Left ventricle myocardium inferior (tissue), 1 donor: Measurements from ENCODE around the gene COMT. TPM values are rescaled to one million over a fixed set of nuclear protein-coding genes. Genes with fewer than 3 reads are reported as not detected.
"Not testable (repeated sequence)": the region's sequence is repeated elsewhere in the genome, so short reads cannot be mapped to it uniquely, and the experiment has no call there.

Experiments
- DNase-seq: peaks from one replicate; pipeline ENCODE4 v3.0.0-alpha.2; 2020
- H3K27ac ChIP-seq: fragments of 200-600 bp; replicated peaks from 2 replicates; pipeline ENCODE4 v1.8.0; 2021
- H3K27me3 ChIP-seq: fragments of 200-600 bp; 2 replicates; pipeline ENCODE4 v1.8.0; 2021; ENCODE audit warnings: low read depth
- H3K36me3 ChIP-seq: fragments of 200-600 bp; 2 replicates; pipeline ENCODE4 v1.8.0; 2021
- H3K4me1 ChIP-seq: fragments of 200-600 bp; 2 replicates; pipeline ENCODE4 v1.8.0; 2021
- H3K4me3 ChIP-seq: fragments of 200-600 bp; 2 replicates; pipeline ENCODE4 v1.8.0; 2021; ENCODE audit warnings: mild to moderate bottlenecking, moderate library complexity
- H3K9me3 ChIP-seq: fragments of 200-600 bp; replicated peaks from 2 replicates; pipeline ENCODE4 v1.8.0; 2021
- intact Hi-C: fragments of 100-400 bp; cut with micrococcal nuclease; formaldehyde crosslinking; loops from one replicate; pipeline ENCODE4 v1.11.0; 2022
- total RNA-seq: library from RNA; stranded (reverse); fragmentation: NEBNext Ultra II Directional; extraction: Animal tissue kit (Norgen Biotek cat#: 25700); gene quantifications from one replicate; pipeline ENCODE4 v1.2.1, GENCODE V29; 2021
- TF ChIP-seq, protein P1 (sequence below): fragments of 200-600 bp; IDR thresholded peaks from 2 replicates; pipeline ENCODE4 v1.8.0; 2021; ENCODE audit warnings: antibody characterized with exemption, mild to moderate bottlenecking, borderline replicate concordance
- donor health status: DM: no; HTN: yes; CAD: no; lungs with severe emphysema.

COMT gene
- total RNA-seq, 1 donor from 2014 or later, result 81.5 TPM

DNA sequence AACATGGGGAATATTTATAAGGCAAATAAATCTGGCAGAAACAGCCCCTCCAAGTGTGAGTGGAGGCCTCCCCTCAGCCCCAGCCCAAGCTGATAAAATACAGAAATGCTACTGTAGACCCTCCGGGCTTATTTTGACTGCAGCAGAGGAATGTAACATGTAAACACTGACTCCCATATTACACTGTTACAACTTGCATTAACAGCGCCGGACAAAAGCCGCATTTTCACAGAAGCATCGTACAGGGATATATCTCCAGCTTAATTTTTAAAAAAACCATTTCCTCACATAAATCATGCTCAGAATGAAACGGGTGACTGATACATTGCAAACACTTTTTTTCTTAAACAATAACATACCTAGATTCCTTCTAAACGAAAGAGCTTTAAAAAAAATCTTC lies 36.6 kb upstream of the COMT start:
- H3K4me3 ChIP-seq, result no peak overlapping the region
- DNase-seq, result no peak
- peaks cover 25% of the 10 kb centered on the region for H3K36me3 ChIP-seq
- H3K4me1 ChIP-seq, result no peaks in the 10 kb centered on the region
- TF ChIP-seq, protein P1, sequence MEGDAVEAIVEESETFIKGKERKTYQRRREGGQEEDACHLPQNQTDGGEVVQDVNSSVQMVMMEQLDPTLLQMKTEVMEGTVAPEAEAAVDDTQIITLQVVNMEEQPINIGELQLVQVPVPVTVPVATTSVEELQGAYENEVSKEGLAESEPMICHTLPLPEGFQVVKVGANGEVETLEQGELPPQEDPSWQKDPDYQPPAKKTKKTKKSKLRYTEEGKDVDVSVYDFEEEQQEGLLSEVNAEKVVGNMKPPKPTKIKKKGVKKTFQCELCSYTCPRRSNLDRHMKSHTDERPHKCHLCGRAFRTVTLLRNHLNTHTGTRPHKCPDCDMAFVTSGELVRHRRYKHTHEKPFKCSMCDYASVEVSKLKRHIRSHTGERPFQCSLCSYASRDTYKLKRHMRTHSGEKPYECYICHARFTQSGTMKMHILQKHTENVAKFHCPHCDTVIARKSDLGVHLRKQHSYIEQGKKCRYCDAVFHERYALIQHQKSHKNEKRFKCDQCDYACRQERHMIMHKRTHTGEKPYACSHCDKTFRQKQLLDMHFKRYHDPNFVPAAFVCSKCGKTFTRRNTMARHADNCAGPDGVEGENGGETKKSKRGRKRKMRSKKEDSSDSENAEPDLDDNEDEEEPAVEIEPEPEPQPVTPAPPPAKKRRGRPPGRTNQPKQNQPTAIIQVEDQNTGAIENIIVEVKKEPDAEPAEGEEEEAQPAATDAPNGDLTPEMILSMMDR, result no peak
- H3K9me3 ChIP-seq, result no peaks in the 10 kb centered on the region
- H3K27me3 ChIP-seq, result no peaks in the 10 kb centered on the region
- no peak overlapping the region for H3K27ac ChIP-seq
- intact Hi-C loops, result no loop called here

DNA sequence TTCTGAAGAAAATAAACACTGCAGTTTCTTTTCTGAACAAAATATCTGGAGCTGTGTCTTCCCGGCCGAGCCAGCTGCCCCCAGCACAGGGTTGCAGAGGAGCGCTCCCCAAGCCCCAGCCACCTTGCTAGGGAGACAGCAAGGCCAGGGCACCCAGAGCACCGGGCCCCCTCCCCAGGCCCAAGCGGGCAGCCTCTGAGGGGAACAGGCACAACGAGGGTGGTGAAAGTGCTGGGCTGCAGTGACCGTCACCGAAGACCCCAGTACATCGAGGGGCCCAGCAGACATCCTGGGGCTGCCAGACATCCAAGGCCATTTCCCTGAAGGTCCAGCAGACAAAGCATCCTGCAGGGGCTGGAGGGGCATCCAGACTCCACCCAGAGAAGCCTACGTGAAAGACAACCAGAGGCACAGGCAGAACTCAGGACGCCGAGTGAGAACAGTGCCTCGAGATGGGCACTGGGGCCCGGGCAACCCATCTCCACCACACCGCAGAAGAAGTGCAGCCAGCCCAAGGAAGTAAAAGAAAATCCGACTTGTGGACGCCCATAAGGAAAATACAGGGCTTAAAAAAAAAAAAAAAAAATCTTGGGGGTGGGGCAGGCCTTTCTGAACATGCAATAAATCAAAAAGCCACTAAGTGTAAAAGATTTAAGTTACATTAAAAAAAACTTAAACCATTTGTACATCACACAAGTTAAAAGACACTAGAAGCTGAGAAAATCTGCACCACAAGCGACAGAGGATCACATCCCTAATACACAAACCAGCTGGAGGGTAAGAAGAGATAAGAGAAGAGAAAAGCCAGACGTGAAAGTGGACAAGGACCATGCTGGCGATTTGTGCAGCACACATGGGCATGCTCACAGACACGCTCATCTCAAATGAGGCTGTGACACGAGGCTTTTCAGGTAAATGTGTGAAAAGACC lies 36.0 kb upstream of the COMT start:
- H3K9me3 ChIP-seq, result no peaks in the 10 kb centered on the region
- DNase-seq, result no peak
- TF ChIP-seq, protein P1, result no peak
- H3K36me3 ChIP-seq, result peaks cover 27% of the 10 kb centered on the region
- no peaks in the 10 kb centered on the region for H3K4me1 ChIP-seq
- no peak overlapping the region for H3K4me3 ChIP-seq
- intact Hi-C loops, result no loop called here
- no peak overlapping the region for H3K27ac ChIP-seq
- no peaks in the 10 kb centered on the region for H3K27me3 ChIP-seq

DNA sequence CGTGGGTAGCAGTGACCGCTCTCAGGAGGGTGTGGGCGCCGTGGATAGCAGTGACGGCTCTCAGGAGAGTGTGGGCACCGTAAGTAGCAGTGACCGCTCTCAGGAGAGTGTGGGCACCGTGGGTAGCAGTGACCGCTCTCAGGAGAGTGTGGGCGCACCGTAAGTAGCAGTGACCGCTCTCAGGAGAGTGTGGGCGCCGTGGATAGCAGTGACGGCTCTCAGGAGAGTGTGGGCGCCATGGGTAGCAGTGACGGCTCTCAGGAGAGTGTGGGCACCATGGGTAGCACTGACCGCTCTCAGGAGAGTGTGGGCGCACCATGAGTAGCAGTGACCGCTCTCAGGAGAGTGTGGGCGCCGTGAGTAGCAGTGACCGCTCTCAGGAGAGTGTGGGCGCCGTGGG lies 34.7 kb upstream of the COMT start:
- H3K27me3 ChIP-seq, H3K27ac ChIP-seq, DNase-seq, H3K9me3 ChIP-seq, H3K4me1 ChIP-seq, H3K4me3 ChIP-seq, intact Hi-C loops: not testable (repeated sequence)
- peaks cover 28% of the 10 kb centered on the region for H3K36me3 ChIP-seq

DNA sequence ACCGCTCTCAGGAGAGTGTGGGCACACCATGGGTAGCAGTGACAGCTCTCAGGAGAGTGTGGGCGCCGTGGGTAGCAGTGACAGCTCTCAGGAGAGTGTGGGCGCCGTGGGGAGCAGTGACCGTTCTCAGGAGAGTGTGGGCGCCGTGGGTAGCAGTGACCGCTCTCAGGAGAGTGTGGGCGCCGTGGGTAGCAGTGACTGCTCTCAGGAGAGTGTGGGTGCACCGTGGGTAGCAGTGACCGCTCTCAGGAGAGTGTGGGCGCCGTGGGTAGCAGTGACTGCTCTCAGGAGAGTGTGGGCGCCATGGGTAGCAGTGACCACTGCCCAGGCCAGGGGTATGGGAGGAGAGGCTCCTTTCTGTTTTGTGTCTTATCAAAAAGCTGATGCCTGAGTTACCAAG lies 33.7 kb upstream of the COMT start:
- H3K4me3 ChIP-seq, H3K27ac ChIP-seq, H3K9me3 ChIP-seq, intact Hi-C loops, H3K4me1 ChIP-seq, DNase-seq, H3K27me3 ChIP-seq: not testable (repeated sequence)
- H3K36me3 ChIP-seq, result peaks cover 33% of the 10 kb centered on the region

DNA sequence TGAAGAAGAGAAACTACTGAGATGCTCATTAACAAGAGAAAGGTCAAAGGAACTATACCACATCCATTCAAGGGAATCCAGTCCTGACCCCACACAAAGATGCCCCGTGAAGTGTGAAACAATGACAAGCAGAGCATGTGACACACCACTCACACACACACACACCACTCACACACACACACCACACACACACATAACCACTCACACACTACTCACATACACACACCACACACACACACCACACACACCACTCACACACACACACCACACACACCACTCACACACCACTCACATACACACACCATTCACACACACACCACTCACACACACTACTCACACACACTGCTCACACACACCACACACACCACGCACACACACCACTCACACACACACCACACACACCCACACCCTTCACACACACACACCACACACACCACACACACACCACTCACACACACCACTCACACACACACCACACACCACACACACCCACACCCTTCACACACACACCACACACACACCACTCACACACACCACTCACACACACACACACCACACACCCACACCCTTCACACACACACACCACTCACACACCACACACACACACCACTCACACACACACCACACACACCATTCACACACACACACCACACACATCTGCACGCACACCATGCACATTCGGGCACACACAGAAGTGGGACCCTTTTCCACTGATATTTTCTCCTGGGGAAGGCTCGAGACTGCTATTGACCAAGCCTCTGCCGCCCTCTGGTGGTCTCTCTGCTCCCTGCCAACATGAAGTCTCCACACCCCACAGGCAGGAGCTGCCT lies 32.0 kb upstream of the COMT start:
- no peaks in the 10 kb centered on the region for H3K27me3 ChIP-seq
- no peak overlapping the region for H3K4me3 ChIP-seq
- no peaks in the 10 kb centered on the region for H3K9me3 ChIP-seq
- H3K4me1 ChIP-seq, result no peaks in the 10 kb centered on the region
- intact Hi-C loops, result loop anchor here (5.0 kb wide), 1 partner anchor 177 kb away; no protein-coding TSS in a partner anchor
- TF ChIP-seq, protein P1, result peak; percentile 87
- peak; percentile 85 for DNase-seq
- H3K36me3 ChIP-seq, result peaks cover 48% of the 10 kb centered on the region
- H3K27ac ChIP-seq, result no peak overlapping the region

DNA sequence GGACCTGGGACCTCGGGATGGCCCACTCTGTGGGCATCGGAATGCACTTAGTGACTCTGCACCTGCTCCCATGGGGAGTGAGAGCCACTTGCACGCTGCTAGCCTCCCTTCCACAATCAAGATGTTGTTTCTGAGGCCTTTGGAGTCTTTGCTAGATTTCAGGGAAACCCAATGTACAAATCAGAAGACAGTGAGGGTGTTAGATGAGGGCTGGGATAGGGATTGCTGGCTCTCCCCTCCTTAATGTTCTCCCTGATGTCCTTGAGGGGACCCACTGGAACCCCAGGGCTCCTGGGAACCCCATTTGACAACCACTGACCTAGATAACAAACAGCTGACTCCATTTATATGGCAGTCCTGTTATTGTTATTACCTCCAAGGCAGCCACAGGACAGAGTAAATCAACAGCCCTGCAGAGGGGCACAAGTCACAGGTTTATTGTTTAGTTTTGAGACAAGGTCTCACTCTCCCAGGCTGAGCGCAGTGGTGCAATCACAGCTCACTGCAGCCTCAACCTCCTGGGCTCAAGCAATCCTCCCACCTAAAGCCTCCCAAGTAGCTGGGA lies 31.3 kb upstream of the COMT start:
- peaks cover 52% of the 10 kb centered on the region for H3K36me3 ChIP-seq
- no peak overlapping the region for H3K4me3 ChIP-seq
- no peaks in the 10 kb centered on the region for H3K4me1 ChIP-seq
- no peak overlapping the region for H3K27ac ChIP-seq
- TF ChIP-seq, protein P1, result peak; percentile 3
- no peaks in the 10 kb centered on the region for H3K9me3 ChIP-seq
- intact Hi-C loops, result loop anchor here (5.0 kb wide), 1 partner anchor 178 kb away; no protein-coding TSS in a partner anchor
- no peaks in the 10 kb centered on the region for H3K27me3 ChIP-seq
- no peak for DNase-seq
